ENCODE data around the gene ILF2. TPM values are rescaled to one million over a fixed set of nuclear protein-coding genes. Genes with fewer than 3 reads are reported as not detected.
"Not testable (repeated sequence)": the region's sequence is repeated elsewhere in the genome, so short reads cannot be mapped to it uniquely, and the experiment has no call there.

Gene ILF2
- total RNA-seq, 4 donors from 2014 or later = 80.4 to 118 (median 105) TPM

GRCh38 chr1:153643100-153643499, 27.7 kb downstream of the ILF2 start:
- intact Hi-C loops (cut with DNase I; ENCODE audit: low total_unique reads) = no loop called here
- no peak for TF ChIP-seq POLR2A (IDR thresholded peaks at IDR 0.05)
- TF ChIP-seq CTCF (IDR thresholded peaks at IDR 0.05) = no peak
- 91 to 92% methylated on average over 11 of the region's 11 CpGs for WGBS, 2 donors
- no peak for DNase-seq (ENCODE audit: low spot score in 2 of 2)
- no peak overlapping the region for H3K4me3 ChIP-seq (ENCODE audit: low read depth, poor library complexity, severe bottlenecking)

- DNase-seq (ENCODE audit: low spot score in 2 of 2) = no peak
- H3K4me3 ChIP-seq (ENCODE audit: low read depth, poor library complexity, severe bottlenecking) = no peak overlapping the region
- intact Hi-C loops (cut with DNase I; ENCODE audit: low total_unique reads) = no loop called here
- TF ChIP-seq POLR2A (IDR thresholded peaks at IDR 0.05) (no peak), CTCF (IDR thresholded peaks at IDR 0.05) (no peak)
- 83 to 85% methylated on average over 11 of the region's 11 CpGs for WGBS, 2 donors
Measured at GRCh38 chr1:153642161-153642560, 28.6 kb downstream of the ILF2 start.

- WGBS, 2 donors = 64 to 66% methylated on average over 6 of the region's 6 CpGs
- TF ChIP-seq POLR2A (IDR thresholded peaks at IDR 0.05) (no peak), CTCF (IDR thresholded peaks at IDR 0.05) (no peak)
- DNase-seq (ENCODE audit: low spot score in 2 of 2) = no peak
- H3K4me3 ChIP-seq (ENCODE audit: low read depth, poor library complexity, severe bottlenecking) = no peak overlapping the region
- intact Hi-C loops (cut with DNase I; ENCODE audit: low total_unique reads) = no loop called here
Measured at GRCh38 chr1:153640861-153641260, 29.9 kb downstream of the ILF2 start.

GRCh38 chr1:153640213-153640612, 30.6 kb downstream of the ILF2 start:
- intact Hi-C loops (cut with DNase I; ENCODE audit: low total_unique reads); H3K4me3 ChIP-seq (ENCODE audit: low read depth, poor library complexity, severe bottlenecking); DNase-seq (ENCODE audit: low spot score in 2 of 2): not testable (repeated sequence)
- WGBS, 2 donors = 93 to 96% methylated on average over 5 of the region's 5 CpGs

- 79 to 88% methylated on average over 3 of the region's 3 CpGs for WGBS, 2 donors
- no peak for DNase-seq (ENCODE audit: low spot score in 2 of 2)
- intact Hi-C loops (cut with DNase I; ENCODE audit: low total_unique reads) = no loop called here
- no peak for TF ChIP-seq CTCF (IDR thresholded peaks at IDR 0.05)
- no peak for TF ChIP-seq POLR2A (IDR thresholded peaks at IDR 0.05)
- no peak overlapping the region for H3K4me3 ChIP-seq (ENCODE audit: low read depth, poor library complexity, severe bottlenecking)
Measured at GRCh38 chr1:153639280-153639679, 31.5 kb downstream of the ILF2 start.

GRCh38 chr1:153638261-153638660, 32.5 kb downstream of the ILF2 start:
- WGBS, 2 donors = 85 to 90% methylated on average over 6 of the region's 6 CpGs
- intact Hi-C loops (cut with DNase I; ENCODE audit: low total_unique reads) = no loop called here
- TF ChIP-seq CTCF (IDR thresholded peaks at IDR 0.05) (no peak), POLR2A (IDR thresholded peaks at IDR 0.05) (no peak)
- no peak for DNase-seq (ENCODE audit: low spot score in 2 of 2)
- no peak overlapping the region for H3K4me3 ChIP-seq (ENCODE audit: low read depth, poor library complexity, severe bottlenecking)
